MG63 (cell line): ENCODE results near the gene LTBP1. TPM values are rescaled to one million over a fixed set of nuclear protein-coding genes. Genes with fewer than 3 reads are reported as not detected.

Source experiments
- DNase-seq: peaks from one replicate; pipeline ENCODE4 v3.0.0-alpha.2; 2020
- H3K27me3 ChIP-seq: fragments of 250-450 bp; sonication (Bioruptor Pico); 2 replicates; pipeline ENCODE4 v1.5.1; 2020; ENCODE audit warnings: mild to moderate bottlenecking, moderate library complexity
- H3K36me3 ChIP-seq: fragments of 250-450 bp; sonication (Bioruptor Pico); 2 replicates; pipeline ENCODE4 v1.5.1; 2020; ENCODE audit warnings: mild to moderate bottlenecking, moderate library complexity
- H3K4me3 ChIP-seq: fragments of 250-450 bp; sonication (Bioruptor Pico); 2 replicates; pipeline ENCODE4 v1.5.1; 2020; ENCODE audit warnings: mild to moderate bottlenecking, moderate library complexity
- H3K9me3 ChIP-seq: fragments of 250-450 bp; sonication (Bioruptor Pico); 2 replicates; pipeline ENCODE4 v1.5.1; 2020; ENCODE audit warnings: mild to moderate bottlenecking, moderate library complexity
- total RNA-seq: library from RNA; depleted of rRNA; stranded (reverse); fragments of >200 nt; shearing (Covaris generic); gene quantifications from 2 replicates; pipeline ENCODE4 v1.2.3, GENCODE V29; 2014; ENCODE audit warnings: low replicate concordance

Gene LTBP1
- total RNA-seq, 1 experiment from 2014 or later = 95.7 TPM

- DNase-seq = no peak
- no peaks in the 10 kb centered on the region; the same call in 1 of the 2 replicates for H3K36me3 ChIP-seq
Observed at GRCh38 chr2:33322612-33323011, 375.9 kb downstream of the LTBP1 start.

DNA sequence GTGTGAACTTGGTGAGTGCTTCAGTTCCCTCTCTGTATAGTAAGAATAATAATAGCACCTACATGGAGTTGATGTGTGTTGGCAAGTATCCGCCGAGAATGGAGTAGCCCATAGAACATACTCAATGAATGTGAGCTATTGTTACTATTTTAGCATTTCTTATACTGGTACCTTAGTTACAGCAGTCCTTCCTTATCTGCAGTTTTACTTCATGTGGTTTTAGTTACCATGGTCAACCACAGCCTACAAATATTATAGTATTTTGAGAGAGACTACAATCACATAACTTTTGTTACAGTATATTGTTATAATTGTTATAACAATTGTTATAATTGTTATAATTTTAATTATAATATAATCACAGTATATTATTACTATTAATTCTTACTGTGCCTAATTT lies 377.2 kb downstream of the LTBP1 start:
- H3K27me3 ChIP-seq = no peaks in the 10 kb centered on the region
- H3K9me3 ChIP-seq = no peaks in the 10 kb centered on the region
- DNase-seq = no peak
- H3K4me3 ChIP-seq = no peak overlapping the region
- H3K36me3 ChIP-seq = no peaks in the 10 kb centered on the region

More at GRCh38 chr2:33322612-33323011, 375.9 kb downstream of the LTBP1 start:
- no peak overlapping the region for H3K4me3 ChIP-seq
- H3K9me3 ChIP-seq = no peaks in the 10 kb centered on the region
- H3K27me3 ChIP-seq = no peaks in the 10 kb centered on the region

- no peaks in the 10 kb centered on the region for H3K9me3 ChIP-seq
- DNase-seq = no peak
- no peaks in the 10 kb centered on the region for H3K36me3 ChIP-seq
- H3K4me3 ChIP-seq = no peak overlapping the region
- H3K27me3 ChIP-seq = no peaks in the 10 kb centered on the region
Observed at GRCh38 chr2:33326100-33326499, 379.3 kb downstream of the LTBP1 start.

- DNase-seq = no peak
- no peaks in the 10 kb centered on the region for H3K36me3 ChIP-seq
- no peak overlapping the region for H3K4me3 ChIP-seq
- H3K9me3 ChIP-seq = no peaks in the 10 kb centered on the region
- no peaks in the 10 kb centered on the region for H3K27me3 ChIP-seq
Observed at GRCh38 chr2:33333433-33333832, 386.7 kb downstream of the LTBP1 start.

GRCh38 chr2:33334083-33334482 lies 387.3 kb downstream of the LTBP1 start:
- Histone ChIP-seq H3K36me3 (no peaks in the 10 kb centered on the region), H3K27me3 (no peaks in the 10 kb centered on the region), H3K4me3 (no peak overlapping the region), H3K9me3 (no peaks in the 10 kb centered on the region)
- DNase-seq = no peak

- H3K27me3 ChIP-seq = no peaks in the 10 kb centered on the region
- DNase-seq = no peak
- H3K9me3 ChIP-seq = no peaks in the 10 kb centered on the region
- H3K36me3 ChIP-seq = no peaks in the 10 kb centered on the region
- no peak overlapping the region for H3K4me3 ChIP-seq
Observed at GRCh38 chr2:33335516-33335915, 388.8 kb downstream of the LTBP1 start.

DNA sequence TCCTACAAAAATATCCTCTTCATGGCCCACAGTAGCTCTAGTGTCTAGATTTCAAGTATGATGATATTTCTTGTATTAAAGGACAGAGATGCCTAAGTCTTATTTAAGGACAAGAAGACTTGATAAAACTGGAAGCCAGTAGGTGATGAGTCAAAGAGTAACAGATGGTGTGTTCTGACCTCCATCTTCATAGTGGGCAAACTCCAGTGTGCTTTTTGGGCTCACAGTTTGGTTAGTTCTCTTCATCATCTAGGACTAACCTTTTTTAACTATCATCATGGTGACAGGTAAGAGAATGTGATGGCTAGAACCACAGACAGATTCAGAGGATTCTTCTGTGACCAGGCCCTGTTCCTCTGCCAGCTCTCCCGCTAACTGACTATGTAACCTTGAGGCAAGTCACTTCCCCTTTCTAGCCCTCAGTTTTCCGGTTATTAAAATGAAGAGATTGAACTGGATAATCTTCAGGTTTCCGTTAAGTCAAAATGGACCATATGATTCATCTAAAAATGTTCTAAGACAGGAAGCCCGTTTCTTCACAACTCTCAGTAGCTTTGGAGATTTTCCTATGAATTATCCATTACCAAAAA lies 389.4 kb downstream of the LTBP1 start:
- H3K36me3 ChIP-seq = no peaks in the 10 kb centered on the region
- H3K4me3 ChIP-seq = no peak overlapping the region
- no peaks in the 10 kb centered on the region for H3K27me3 ChIP-seq
- no peaks in the 10 kb centered on the region for H3K9me3 ChIP-seq
- DNase-seq = no peak

GRCh38 chr2:33337385-33337960 lies 390.7 kb downstream of the LTBP1 start:
- H3K4me3 ChIP-seq = no peak overlapping the region
- DNase-seq = no peak

DNA sequence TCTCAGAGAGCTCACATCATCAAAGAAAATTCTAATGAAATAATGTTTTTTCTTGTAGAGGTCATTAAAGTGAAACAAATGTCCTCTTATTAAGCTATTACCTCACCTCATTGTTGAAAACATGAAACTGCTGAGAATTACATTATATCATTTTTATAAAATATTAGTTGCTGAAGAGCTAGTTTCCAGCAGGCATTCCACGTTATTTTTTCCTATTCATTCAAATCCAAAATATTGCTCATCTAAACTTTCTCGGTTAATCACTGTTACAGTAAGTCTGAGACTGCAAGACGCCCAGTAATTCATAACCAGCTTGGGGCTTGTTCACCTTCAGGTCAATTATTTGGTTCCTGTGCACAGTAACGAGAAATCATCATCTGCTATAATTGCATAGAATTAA lies 391.2 kb downstream of the LTBP1 start:
- Histone ChIP-seq H3K36me3 (no peaks in the 10 kb centered on the region), H3K27me3 (no peaks in the 10 kb centered on the region), H3K9me3 (no peaks in the 10 kb centered on the region), H3K4me3 (no peak overlapping the region)
- DNase-seq = no peak

More at GRCh38 chr2:33337385-33337960, 390.7 kb downstream of the LTBP1 start:
- H3K9me3 ChIP-seq = no peaks in the 10 kb centered on the region
- no peaks in the 10 kb centered on the region for H3K36me3 ChIP-seq
- H3K27me3 ChIP-seq = no peaks in the 10 kb centered on the region

- Histone ChIP-seq H3K9me3 (no peaks in the 10 kb centered on the region), H3K27me3 (no peaks in the 10 kb centered on the region), H3K36me3 (no peaks in the 10 kb centered on the region), H3K4me3 (no peak overlapping the region)
- DNase-seq = no peak
Observed at GRCh38 chr2:33339269-33339668, 392.5 kb downstream of the LTBP1 start.

DNA sequence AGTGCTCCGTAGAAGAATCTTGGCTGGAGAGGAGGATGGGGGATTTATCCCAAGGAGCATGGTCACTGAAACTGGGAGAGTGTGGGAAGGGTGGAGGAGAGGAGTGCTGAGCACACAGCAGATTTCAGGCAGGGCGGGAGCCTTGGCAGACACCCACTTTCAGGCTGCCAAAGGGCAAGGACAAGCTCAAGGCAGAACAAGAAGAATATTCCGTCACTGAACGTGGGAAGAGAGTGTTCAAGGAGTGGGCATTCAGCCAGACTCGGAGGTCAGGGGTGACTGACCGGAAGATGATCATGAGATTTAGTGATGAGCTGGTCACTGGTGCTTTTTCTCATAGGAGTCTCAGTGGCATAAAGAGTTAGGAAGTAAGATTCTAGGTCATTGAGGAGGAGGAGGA lies 393.5 kb downstream of the LTBP1 start:
- H3K36me3 ChIP-seq = no peaks in the 10 kb centered on the region
- no peak for DNase-seq
- H3K27me3 ChIP-seq = no peaks in the 10 kb centered on the region
- H3K9me3 ChIP-seq = no peaks in the 10 kb centered on the region
- H3K4me3 ChIP-seq = no peak overlapping the region

DNA sequence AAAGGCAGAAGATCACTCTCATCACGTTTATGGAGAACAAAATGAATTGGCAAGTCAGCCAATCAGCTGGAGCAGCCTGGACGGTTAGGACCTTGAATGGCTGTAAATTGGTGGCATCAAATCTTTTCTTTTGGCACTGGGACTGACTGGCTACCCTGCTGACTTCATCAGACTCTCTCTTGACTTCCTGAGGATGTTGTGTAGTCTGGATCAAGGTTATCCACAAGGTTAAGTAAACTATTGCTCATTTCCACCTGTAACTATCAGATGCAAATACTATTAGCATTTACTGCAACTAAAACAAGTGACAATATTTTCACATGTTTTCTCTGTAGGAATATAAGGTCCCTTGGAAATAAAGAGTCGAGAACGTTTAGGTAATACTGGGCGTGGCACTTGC lies 395.4 kb downstream of the LTBP1 start:
- H3K9me3 ChIP-seq = no peaks in the 10 kb centered on the region
- no peak overlapping the region for H3K4me3 ChIP-seq
- H3K27me3 ChIP-seq = no peaks in the 10 kb centered on the region
- 0 out of 2 replicates have a peak, but pooled peaks cover under 1% of the 10 kb centered on the region for H3K36me3 ChIP-seq
- DNase-seq = no peak

GRCh38 chr2:33342705-33343104 lies 396.0 kb downstream of the LTBP1 start:
- 0 out of 2 replicates have a peak, but pooled peaks cover 3% of the 10 kb centered on the region for H3K36me3 ChIP-seq
- H3K4me3 ChIP-seq = no peak overlapping the region
- no peak for DNase-seq
- H3K27me3 ChIP-seq = no peaks in the 10 kb centered on the region
- H3K9me3 ChIP-seq = no peaks in the 10 kb centered on the region

DNA sequence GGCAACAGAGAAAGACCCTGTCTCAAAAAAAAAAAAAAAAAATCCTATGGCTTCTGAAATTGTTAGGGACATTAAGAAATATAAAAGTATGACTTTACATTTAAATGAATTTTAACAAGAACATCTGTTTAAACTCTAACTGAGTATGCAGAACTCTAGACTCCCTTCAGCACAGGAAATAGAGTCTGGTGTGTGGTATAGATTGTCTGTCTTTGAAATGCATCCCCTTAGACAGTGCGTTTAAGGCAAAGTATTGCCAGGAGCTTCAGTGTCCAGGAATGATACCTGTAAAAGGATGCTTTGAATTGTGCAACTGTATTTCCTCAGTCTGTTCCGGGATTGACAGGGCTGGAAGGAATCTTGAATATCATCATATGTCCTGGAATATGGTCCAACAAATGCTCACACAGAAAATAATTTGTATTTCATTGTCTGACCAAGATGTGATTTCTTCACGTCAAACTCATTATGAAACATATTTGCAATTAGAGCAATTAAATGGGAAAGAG lies 396.7 kb downstream of the LTBP1 start:
- DNase-seq = no peak
- Histone ChIP-seq H3K4me3 (no peak overlapping the region), H3K36me3 (0 out of 2 replicates have a peak, but pooled peaks cover 3% of the 10 kb centered on the region), H3K27me3 (no peaks in the 10 kb centered on the region), H3K9me3 (no peaks in the 10 kb centered on the region)

GRCh38 chr2:33344230-33344629 lies 397.5 kb downstream of the LTBP1 start:
- Histone ChIP-seq H3K4me3 (no peak overlapping the region), H3K27me3 (no peaks in the 10 kb centered on the region), H3K36me3 (0 out of 2 replicates have a peak, but pooled peaks cover 7% of the 10 kb centered on the region), H3K9me3 (no peaks in the 10 kb centered on the region)
- DNase-seq = no peak

DNA sequence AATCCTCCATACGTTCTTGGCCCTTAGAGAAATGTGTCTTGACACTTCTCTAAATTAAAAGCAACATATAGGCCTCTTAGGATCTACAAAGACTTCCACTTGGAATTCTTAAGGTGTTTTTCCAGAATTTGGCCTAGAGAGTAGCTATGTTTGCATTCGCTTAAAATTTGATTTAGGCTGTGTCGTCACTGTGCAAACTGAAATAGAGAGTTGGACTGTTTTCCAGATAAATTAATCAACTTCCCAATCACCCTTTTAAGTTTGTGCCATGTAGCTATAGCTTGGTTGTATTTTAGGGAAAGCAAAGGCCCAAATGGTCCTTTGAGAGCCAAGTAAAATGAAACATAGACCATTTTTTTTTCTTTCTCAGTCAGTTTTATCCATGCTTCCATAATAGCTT lies 401.1 kb downstream of the LTBP1 start:
- Histone ChIP-seq H3K9me3 (no peaks in the 10 kb centered on the region), H3K27me3 (no peaks in the 10 kb centered on the region), H3K4me3 (no peak overlapping the region), H3K36me3 (0 out of 2 replicates have a peak, but pooled peaks cover 7% of the 10 kb centered on the region)
- DNase-seq = no peak

DNA sequence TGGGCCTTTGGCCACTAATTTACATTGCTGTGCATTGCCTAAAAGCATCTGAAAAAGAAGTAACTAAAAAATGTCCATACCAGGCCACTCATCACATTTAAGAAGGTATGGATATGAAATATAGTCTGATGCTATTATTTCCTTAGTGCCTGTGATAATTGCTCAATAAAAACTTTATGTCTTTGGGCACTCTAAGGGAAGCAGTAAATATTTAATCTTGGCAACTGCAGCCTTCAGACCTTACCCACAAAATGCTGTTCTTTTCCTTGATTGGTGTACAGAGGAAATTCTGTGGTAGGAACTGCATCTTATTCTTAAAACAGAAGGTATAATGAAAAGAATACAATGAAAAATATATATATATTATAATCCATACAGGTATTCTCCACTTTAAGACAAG lies 403.9 kb downstream of the LTBP1 start:
- Histone ChIP-seq H3K4me3 (no peak overlapping the region), H3K9me3 (peaks cover 4% of the 10 kb centered on the region), H3K36me3 (peaks cover 16% of the 10 kb centered on the region), H3K27me3 (no peaks in the 10 kb centered on the region)
- DNase-seq = no peak

GRCh38 chr2:33351781-33352180 lies 405.0 kb downstream of the LTBP1 start:
- H3K27me3 ChIP-seq = no peaks in the 10 kb centered on the region
- H3K36me3 ChIP-seq = peaks cover 23% of the 10 kb centered on the region
- peaks cover 10% of the 10 kb centered on the region for H3K9me3 ChIP-seq
- DNase-seq = no peak
- H3K4me3 ChIP-seq = no peak overlapping the region
